Stromal cell of bone marrow (primary cell): ENCODE results near the gene C1S.
A peak's percentile ranks its signal among the peaks of the same experiment; 100 is the strongest.
"Not testable (repeated sequence)": the region's sequence is repeated elsewhere in the genome, so short reads cannot be mapped to it uniquely, and the experiment has no call there.

Experiments
- DNase-seq: peaks from one replicate; pipeline ENCODE4 v3.0.0-alpha.2; 2012; ENCODE audit warnings: low read depth

Gene C1S

GRCh38 chr12:7103837-7104584 is 43.5 kb downstream of the C1S start:
- no peak for DNase-seq

GRCh38 chr12:7106082-7106481 is 45.6 kb downstream of the C1S start:
- DNase-seq, result no peak

GRCh38 chr12:7107181-7107580 is 46.7 kb downstream of the C1S start:
- not testable (repeated sequence) for DNase-seq

GRCh38 chr12:7107636-7108002 is 47.1 kb downstream of the C1S start:
- no peak for DNase-seq

GRCh38 chr12:7108003-7108795 is 47.7 kb downstream of the C1S start:
- no peak for DNase-seq

- peak; percentile 81 for DNase-seq
Observed at GRCh38 chr12:7108796-7109571, 48.5 kb downstream of the C1S start, which contains the start of gene C1RL. Gene C1RL, minus strand, starts transcription at chr12:7109214. Its CDS starts 34 bp downstream, at chr12:7109180.

GRCh38 chr12:7109572-7109920 is 49.0 kb downstream of the C1S start:
- no peak for DNase-seq

GRCh38 chr12:7110661-7111060 is 50.1 kb downstream of the C1S start:
- no peak for DNase-seq

GRCh38 chr12:7112041-7112440 is 51.5 kb downstream of the C1S start:
- no peak for DNase-seq

GRCh38 chr12:7113389-7113871 is 52.9 kb downstream of the C1S start:
- no peak for DNase-seq

- no peak for DNase-seq
Observed at GRCh38 chr12:7114008-7114407, 53.5 kb downstream of the C1S start.

GRCh38 chr12:7114851-7115250 is 54.3 kb downstream of the C1S start:
- no peak for DNase-seq

GRCh38 chr12:7116196-7116595 is 55.7 kb downstream of the C1S start:
- no peak for DNase-seq

GRCh38 chr12:7116916-7117315 is 56.4 kb downstream of the C1S start:
- no peak for DNase-seq

- no peak for DNase-seq
Observed at GRCh38 chr12:7117670-7118069, 57.2 kb downstream of the C1S start.

GRCh38 chr12:7118881-7119280 is 58.4 kb downstream of the C1S start:
- no peak for DNase-seq

GRCh38 chr12:7120166-7120565 is 59.6 kb downstream of the C1S start:
- no peak for DNase-seq
